GM19043 (cell line): ENCODE measurements around the gene DDT.
"Not testable (repeated sequence)": the region's sequence is repeated elsewhere in the genome, so short reads cannot be mapped to it uniquely, and the experiment has no call there.

Experiments used
- ATAC-seq: cut with Tn5 transposase; IDR thresholded peaks from one replicate; pipeline ENCODE4 v1.9.1; 2021; ENCODE audit warnings: low read depth; ENCODE audit not compliant: unreplicated experiment

The DDT gene

DNA sequence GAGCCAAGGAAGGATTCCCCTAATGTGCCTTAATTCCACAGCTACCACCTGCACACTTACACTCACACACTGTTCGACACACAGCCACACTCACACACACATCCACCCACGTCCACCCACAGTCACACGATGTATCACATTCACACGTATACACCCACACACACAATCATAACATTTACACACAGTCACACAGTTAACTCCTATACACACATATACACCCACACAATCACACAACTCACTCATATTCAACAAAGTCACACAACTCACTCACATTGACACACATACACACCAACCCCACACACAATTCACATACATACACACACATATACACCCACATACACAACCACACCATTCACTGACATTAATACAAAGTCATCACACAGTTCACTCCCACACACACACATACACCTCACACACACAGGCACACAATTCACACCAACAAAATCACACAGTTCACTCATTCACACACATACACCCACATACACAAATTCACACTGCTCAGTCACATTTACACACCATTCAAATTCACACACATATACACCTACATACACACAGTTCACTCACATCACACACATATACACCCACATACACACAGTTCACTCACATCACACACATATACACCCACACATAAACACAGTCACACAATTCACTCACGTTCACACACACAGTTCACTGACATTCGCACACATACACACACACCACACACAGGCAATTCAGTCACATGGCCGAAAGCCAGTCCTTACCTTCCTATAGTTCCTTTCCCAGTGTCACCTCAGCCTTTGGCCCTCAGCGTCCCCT is 19.8 kb downstream of the DDT start:
- not testable (repeated sequence) for ATAC-seq

DNA sequence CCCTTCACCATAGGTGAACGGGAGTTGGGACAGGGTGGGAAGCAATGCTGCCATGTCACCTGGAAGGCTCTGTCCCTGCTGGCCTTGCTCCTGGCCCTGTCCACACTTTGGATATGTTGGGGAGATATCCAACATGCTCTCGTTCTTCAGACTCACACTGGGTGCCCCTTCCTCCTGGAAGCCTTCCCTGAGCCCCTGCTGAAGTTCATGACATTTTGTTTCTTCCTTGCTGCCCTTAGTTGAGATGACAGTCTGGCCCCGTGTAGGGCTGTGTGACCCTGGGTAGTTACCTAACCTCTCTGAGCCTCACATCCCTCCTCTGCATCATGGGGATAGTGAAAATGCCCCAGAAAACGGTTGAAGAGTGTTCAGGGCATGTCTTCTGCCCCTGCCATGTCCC is 20.8 kb downstream of the DDT start:
- ATAC-seq, result not testable (repeated sequence)

DNA sequence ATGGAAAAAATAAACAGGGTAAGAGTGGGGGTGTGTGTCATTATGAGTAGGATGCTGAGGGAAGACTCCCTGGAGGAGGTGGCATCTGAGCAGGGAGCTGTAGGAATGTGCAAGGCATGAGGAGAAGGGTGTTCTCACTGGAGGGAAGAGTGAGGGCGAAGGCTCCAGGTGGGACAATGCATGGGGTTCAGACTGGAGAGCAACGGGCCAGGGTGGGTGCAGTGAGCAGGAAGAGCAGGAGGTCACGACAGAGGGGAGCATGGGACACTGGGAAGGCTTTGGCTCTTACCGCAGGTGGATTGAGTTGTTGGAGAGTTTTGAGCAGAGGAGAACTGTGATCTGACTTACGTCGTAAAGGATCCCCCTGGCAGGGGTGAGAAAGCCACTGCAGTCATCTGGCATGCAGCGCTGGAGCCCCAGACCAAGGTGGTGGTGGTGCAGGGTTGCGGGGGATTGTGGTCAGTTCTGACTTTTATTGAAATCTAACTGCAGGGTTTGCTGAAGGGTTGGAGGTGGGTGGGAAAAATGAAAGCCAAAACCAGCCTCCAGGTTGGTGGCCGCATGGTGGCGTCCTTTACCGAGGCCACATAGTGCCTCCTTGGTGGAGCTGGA is 21.3 kb downstream of the DDT start:
- ATAC-seq, result not testable (repeated sequence)

DNA sequence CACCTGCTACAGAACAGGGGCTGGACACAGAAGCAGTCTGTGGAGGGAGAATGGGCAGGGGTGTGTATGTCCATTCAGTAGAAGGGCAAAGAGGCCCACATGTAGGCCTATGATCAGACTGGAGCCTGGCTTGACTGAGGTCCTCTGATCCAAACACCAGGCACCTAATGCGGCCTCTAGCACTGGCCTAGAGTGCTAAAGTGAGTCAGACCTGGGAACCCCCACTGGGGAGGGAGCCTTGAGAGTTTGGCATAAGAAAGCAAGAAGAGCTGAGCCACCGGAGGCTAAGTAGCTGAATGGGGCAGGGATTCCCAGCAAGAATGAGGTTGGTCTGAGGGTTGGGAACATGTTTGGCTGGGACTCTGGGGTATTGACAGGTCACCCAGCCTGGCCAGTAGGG is 22.9 kb downstream of the DDT start:
- not testable (repeated sequence) for ATAC-seq

DNA sequence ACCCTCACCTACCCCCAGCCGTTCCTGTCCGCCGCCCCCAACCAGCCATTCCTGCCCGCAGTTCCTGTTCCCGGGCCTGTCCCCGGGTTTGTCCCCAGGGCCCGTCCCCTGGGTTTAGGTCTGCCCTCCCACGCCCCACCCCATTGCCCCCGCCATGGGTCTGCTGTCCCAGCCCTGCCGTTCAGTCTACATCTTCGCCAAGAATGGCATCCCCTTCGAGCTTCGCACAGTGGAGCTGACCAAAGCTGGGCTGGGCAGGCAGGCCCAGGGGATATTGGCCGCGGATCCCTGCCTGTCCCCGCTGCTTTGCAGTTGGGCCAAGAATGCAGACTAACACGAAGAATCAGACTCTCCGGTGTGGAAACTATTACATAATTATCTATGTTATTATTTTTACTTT is 24.5 kb downstream of the DDT start:
- ATAC-seq, result not testable (repeated sequence)

DNA sequence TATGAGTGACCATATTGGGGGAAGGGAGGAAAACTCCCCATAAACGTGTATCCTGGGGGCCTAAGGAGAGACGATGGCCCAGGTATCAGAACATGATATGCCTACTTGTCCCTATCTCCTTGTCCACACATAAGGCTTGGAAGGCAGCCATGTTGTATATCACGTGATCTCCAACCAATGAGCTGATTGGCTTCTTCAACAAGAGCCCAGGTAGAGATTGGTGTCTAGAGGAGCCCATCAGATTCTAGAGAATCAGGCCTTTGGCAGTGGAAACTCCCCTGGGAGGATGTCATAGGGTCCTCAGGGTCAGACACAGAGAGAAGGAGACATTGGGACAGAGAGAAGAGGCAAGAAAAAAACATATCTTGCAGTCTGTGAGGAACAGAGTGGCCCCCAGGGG is 26.9 kb downstream of the DDT start:
- ATAC-seq, result not testable (repeated sequence)

DNA sequence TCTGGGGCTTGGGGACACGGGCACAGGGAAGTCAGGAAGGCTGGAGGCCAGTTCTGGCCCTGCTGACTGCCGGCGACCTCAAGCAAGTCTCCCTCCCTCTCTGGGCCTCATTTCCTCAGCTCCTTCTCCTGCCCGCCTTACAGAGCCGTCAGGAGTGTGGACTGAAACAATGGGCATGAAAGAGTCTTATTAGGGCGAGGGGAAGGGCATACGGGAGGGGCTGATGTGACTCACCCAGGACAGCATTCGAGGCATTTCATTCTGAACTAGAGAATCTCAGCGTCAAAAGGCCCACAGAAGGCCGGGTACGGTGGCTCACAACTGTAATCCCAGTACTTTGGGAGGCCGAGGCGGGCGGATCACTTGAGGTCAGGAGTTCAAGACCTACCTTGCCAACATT is 34.1 kb downstream of the DDT start:
- not testable (repeated sequence) for ATAC-seq

DNA sequence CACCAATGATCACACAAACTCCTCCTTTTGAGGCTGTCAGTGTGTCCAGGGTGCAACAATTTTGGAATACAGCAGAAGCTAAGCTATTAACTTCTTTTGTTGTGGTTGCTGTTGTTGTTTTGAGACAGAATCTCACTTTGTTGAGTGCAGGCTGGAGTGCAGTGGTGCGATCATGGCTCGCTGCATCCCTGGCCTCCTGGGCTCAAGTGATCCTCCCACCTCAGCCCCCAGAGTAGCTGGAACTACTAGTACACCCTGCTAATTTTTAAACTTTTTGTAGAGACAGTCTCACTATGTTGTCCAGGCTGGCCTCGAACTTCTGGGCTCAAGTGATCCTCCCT is 35.3 kb downstream of the DDT start:
- ATAC-seq, result no peak

DNA sequence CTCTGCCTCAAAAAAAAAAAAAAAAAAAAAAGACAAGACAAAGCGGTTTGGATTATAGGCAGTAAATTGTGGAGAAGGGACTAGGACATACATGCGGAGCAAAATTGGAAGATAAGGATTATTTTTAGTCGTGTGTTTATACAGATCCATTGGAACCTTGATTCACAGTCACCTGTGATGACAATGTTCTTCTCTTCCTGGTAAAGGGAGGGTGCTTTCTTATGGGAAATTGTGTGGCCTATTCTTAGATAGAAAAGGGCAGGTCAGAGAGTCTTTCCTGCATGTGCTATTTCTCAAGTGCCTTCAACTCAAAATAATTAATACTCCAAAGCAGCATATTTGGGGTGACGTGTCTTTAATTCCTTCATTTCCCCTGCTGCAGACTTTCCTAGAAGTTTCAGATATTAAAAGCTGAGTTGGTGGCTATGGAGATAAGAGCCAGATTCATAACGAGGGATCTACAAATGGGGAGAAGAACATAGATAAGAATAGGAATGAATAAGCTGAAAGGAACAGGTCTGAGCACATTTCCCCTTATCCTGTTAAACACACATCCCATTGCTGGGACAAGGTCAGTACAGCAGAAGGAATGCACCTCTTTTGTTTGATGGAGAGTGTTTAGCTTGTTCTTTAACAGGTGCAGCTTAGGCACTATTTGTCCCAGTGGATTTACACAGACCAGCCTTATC is 35.8 kb downstream of the DDT start:
- no peak for ATAC-seq

DNA sequence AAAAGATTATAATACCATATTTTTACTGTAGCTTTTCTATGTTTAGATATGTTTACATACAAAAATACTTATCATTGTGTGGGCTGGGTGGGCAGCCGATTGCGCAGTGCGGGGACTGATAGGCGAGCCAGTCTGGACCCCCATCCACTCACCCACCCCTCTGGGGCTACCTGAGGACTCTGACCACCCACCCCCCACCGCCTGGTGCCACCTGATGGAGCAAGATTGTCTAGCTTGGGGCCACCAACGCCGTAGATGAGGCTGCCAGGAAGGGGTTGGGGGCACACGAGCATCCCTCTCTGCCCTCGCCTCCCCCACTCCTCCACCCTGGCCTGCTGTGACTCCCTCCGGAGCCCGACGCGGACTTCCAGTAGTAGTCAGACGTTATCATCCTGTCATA is 47.7 kb downstream of the DDT start:
- ATAC-seq, result no peak

DNA sequence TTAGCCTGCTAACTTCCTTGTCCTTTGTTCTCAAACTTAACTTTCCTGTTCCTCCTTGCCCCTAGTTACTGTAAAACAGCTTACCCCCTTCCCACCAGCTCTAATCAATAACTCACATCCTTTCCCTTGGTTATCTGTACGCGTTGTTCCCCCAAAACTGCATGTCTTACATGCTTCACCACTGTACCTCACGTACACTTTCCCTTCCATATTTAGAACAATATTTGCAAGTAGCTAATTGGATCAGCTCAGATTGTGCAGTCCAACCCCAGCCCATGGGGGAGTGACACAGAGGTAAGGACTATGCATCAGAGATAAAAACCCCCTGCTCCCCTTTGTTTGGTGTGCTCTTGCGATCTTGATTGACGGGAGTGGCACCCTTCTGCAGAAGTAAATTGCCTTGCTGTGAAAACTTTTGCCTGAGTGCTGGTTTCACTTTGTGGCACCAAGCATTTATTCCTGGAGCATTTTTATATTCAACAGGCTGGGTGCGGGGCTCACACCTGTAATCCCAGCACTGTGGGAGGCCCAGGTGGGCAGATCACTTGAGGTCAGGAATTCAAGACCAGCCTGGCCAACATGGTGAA is 49.1 kb downstream of the DDT start:
- no peak for ATAC-seq

DNA sequence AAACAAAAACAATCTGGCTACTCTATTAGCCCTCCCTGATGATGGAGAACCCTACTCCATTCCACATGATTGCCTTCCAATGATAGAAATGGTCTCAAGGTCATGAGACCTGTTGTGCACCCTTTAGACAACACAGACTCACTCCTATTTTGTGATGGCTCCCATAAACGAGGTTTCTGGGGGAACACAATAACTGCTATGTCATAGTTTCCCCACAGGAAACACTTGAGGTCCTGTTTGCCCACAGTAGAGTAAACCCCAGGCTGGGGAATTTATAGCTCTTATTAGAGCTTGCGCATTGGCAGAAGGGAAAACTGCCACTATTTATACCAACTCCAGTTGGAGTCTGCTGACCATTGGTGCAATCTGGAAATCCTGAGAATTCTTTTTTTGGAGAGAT is 51.3 kb downstream of the DDT start:
- no peak for ATAC-seq

DNA sequence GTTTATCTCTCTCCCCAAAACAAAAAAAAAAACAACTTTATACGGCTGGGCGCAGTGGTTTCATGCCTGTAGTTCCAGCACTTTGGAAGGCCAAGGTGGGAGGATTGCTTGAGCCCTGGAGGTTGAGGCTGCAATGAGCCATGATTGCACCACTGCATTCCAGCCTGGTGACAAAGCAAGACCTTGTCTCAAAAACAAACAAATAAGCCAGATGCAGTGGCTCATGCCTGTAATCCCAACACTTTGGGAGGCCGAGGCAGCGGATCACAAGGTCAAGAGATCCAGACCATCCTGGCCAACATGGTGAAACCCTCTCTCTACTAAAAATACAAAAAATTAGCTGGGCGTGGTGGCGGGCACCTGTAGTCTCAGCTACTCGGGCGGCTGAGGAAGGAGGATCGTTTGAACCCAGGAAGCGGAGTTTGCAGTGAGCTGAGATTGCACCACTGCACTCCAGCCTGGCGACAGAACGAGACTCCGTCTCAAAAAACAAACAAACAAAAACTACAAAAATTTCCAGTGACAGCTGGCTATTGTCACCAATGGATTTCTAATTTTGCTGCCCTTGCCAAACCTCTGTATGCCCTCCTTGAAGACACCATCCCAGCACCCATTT is 52.5 kb downstream of the DDT start:
- not testable (repeated sequence) for ATAC-seq
